ENCODE data around the gene GULP1.
"Not testable (repeated sequence)": the region's sequence is repeated elsewhere in the genome, so short reads cannot be mapped to it uniquely, and the experiment has no call there.

Gene GULP1

GRCh38 chr2:188440849-188441248, 149.2 kb downstream of the GULP1 start:
- DNase-seq: no peak

GRCh38 chr2:188441288-188441947, 149.7 kb downstream of the GULP1 start:
- ATAC-seq: peak; percentile 5

More at GRCh38 chr2:188440849-188441248, 149.2 kb downstream of the GULP1 start:
- Mint-ChIP-seq H3K4me1 (no peaks in the 10 kb centered on the region), H3K27ac (no peak overlapping the region), H3K4me3 (no peak overlapping the region), H3K27me3 (no peaks in the 10 kb centered on the region), H3K9me3 (peaks cover 5 to 6% of the 10 kb centered on the region in 2 donors)
- ATAC-seq: no peak

DNA sequence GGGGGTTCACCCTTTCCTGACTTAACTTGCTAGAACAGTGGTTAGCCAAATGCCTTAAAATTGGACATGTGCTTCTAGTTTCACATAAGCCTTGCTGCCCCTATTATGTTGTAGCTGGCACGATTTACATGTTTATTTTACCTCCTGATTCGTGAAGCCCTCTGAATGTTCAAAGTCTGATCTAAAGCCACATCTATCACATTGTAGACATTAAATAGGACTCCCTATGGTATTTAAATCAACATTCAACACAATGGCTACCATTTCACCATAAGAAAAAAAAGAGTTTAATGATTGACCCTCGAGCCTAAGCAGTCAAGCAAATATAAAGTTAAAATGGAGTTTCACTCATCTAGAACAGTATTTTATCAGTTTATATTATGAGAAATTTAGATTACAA, 151.5 kb downstream of the GULP1 start:
- H3K27me3 Mint-ChIP-seq: no peaks in the 10 kb centered on the region

More at GRCh38 chr2:188441288-188441947, 149.7 kb downstream of the GULP1 start:
- Mint-ChIP-seq H3K27me3 (no peaks in the 10 kb centered on the region), H3K4me3 (no peak overlapping the region), H3K4me1 (no peaks in the 10 kb centered on the region), H3K27ac (no peak overlapping the region), H3K9me3 (peaks cover 5 to 6% of the 10 kb centered on the region in 2 donors)
- DNase-seq: no peak

DNA sequence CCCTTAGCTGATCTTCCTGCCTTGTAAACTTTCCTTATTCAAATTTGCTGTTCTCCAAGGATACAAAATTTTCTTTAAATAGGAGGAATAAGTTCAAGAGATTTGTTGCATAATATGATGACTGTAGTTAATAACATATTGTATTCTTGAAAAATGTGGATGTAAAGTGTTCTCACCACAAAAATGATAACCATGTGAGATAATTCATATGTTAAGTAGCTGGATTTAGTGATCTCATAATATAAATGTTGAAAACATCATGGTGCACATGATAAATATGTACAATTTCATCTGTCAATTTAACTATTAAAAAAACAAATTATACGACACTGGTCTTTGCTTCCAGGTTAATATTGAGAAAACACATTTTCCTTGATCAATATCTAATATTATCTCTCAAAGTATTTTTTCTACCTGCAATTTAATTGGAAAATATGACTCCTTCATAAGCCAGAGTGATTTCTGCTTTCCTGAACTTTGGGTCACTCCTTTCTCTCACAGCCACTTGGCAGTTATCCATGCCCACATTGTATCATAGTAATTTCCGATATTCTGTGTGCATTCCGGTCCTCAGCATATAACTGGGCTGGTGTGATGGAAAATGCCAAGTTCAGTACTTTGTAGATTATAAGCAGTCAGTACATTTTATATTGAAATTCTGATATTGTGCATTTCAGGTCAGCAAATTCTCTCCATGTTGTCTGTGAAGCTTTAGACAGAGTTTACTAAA, 152.6 kb downstream of the GULP1 start:
- H3K9me3 Mint-ChIP-seq: no peaks in the 10 kb centered on the region
- ATAC-seq (no peak), DNase-seq (no peak)
- H3K4me1 Mint-ChIP-seq: no peaks in the 10 kb centered on the region
- H3K27ac Mint-ChIP-seq: no peak overlapping the region
- H3K4me3 Mint-ChIP-seq: no peak overlapping the region
- H3K27me3 Mint-ChIP-seq: no peaks in the 10 kb centered on the region

More for the DNA sequence above, 151.5 kb downstream of the GULP1 start:
- Mint-ChIP-seq H3K4me3 (no peak overlapping the region), H3K27ac (no peak overlapping the region), H3K4me1 (no peaks in the 10 kb centered on the region), H3K9me3 (no peaks in the 10 kb centered on the region)
- DNase-seq (no peak), ATAC-seq (no peak)

DNA sequence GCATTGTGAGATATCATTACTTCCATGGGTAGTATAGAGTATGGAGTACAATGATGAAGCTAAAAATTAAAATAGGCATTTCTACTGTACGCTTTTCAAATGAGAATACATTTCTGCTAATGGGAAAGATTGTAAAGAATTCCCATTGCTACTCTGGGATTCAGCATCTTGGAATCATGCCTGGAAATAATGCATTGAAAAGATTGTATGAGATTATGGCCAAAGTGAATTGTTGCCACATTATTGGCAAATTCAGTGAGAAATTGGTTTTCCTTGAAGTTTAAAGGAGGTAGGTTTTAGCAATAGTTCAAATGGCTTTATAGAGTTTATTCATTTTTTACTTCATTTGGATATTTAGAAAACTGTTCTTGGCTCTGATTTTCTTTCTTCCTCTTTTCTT, 157.9 kb downstream of the GULP1 start:
- no peak for DNase-seq
- Mint-ChIP-seq H3K27me3 (no peaks in the 10 kb centered on the region), H3K4me1 (no peaks in the 10 kb centered on the region), H3K4me3 (no peak overlapping the region), H3K27ac (no peak overlapping the region), H3K9me3 (no peaks in the 10 kb centered on the region)
- ATAC-seq: no peak

DNA sequence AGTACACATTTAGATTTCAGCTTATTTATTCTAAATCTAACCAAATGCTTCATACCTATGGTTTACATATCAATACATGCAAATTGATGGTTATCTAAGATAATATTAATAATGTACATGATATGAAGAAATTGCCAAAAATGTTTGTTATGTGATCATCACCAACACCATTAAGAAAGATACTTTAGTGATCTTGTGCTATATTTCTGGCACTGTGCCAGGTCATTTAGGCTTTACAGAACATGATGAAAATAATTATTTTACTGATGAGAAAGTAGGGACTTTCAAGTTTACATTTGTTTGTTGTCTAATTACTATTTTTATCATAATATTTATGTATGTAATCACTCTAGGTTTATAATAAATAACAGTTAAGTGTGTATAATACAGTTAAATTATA, 158.3 kb downstream of the GULP1 start:
- ATAC-seq: no peak
- Mint-ChIP-seq H3K27me3 (no peaks in the 10 kb centered on the region), H3K9me3 (no peaks in the 10 kb centered on the region), H3K4me3 (no peak overlapping the region), H3K27ac (no peak overlapping the region), H3K4me1 (no peaks in the 10 kb centered on the region)
- no peak for DNase-seq

- Mint-ChIP-seq H3K27ac (no peak overlapping the region), H3K4me1 (no peaks in the 10 kb centered on the region), H3K27me3 (no peaks in the 10 kb centered on the region), H3K9me3 (no peaks in the 10 kb centered on the region), H3K4me3 (no peak overlapping the region)
- DNase-seq (no peak), ATAC-seq (no peak)
These were observed 159.2 kb downstream of the GULP1 start for GRCh38 chr2:188450732-188451483.

DNA sequence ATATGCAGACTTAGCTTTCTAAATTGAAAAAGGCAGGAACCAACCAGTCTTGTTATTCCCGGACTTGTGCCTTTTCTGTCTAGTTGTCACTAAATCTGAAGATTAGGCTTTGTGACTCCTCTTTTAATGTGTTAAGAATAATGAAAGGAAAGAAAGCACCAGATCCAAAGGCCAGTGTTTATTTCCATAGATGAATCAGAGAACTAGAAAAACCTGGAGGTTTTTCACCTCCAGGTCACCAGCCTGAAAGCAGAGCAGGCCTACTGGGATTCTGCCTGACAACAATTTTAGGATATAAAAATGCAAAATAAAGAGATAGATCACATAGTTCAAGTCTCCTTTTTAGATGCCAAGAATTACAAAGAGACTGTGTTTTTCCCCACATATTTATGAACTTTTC, 160.4 kb downstream of the GULP1 start:
- H3K27ac Mint-ChIP-seq: no peak overlapping the region
- no peak for DNase-seq
- H3K4me1 Mint-ChIP-seq: no peaks in the 10 kb centered on the region
- H3K27me3 Mint-ChIP-seq: no peaks in the 10 kb centered on the region
- no peaks in the 10 kb centered on the region for H3K9me3 Mint-ChIP-seq
- no peak overlapping the region for H3K4me3 Mint-ChIP-seq
- ATAC-seq: no peak

- DNase-seq (no peak), ATAC-seq (no peak)
- H3K9me3 Mint-ChIP-seq: no peaks in the 10 kb centered on the region
- no peaks in the 10 kb centered on the region for H3K27me3 Mint-ChIP-seq
- no peak overlapping the region for H3K27ac Mint-ChIP-seq
- no peak overlapping the region for H3K4me3 Mint-ChIP-seq
- H3K4me1 Mint-ChIP-seq: no peaks in the 10 kb centered on the region
These were observed 164.6 kb downstream of the GULP1 start for GRCh38 chr2:188456114-188456909.

GRCh38 chr2:188459061-188459460, 167.4 kb downstream of the GULP1 start:
- no peaks in the 10 kb centered on the region for H3K27me3 Mint-ChIP-seq
- ATAC-seq (no peak), DNase-seq (no peak)
- no peaks in the 10 kb centered on the region for H3K4me1 Mint-ChIP-seq
- no peak overlapping the region for H3K4me3 Mint-ChIP-seq
- no peaks in the 10 kb centered on the region for H3K9me3 Mint-ChIP-seq
- no peak overlapping the region for H3K27ac Mint-ChIP-seq

- not testable (repeated sequence) for DNase-seq, H3K27me3 Mint-ChIP-seq, H3K4me1 Mint-ChIP-seq, ATAC-seq, H3K4me3 Mint-ChIP-seq, H3K9me3 Mint-ChIP-seq
- peak overlapping the region in 1 of 2 donors; percentile 43 for H3K27ac Mint-ChIP-seq
These were observed 174.4 kb downstream of the GULP1 start for GRCh38 chr2:188466078-188466477.

DNA sequence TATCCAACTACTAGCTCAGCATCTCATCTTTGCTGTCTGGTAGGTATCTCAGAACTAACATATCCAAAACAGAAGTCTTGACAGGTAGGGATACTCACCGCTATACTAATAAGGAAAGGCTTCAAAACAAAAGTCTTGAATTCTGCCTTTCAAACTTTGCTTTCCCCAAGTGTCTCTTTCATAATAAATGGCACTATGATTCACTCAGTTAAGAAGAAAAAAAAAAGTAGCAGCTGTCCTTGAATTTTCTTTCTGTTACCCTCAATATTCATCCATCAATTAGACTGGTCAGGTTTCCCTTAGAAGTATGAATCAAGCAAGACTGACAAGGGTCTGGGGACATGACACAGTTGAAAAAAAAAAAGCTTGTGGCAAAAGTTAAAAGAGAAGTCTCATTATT, 175.1 kb downstream of the GULP1 start:
- Mint-ChIP-seq H3K4me1 (no peaks in the 10 kb centered on the region), H3K9me3 (no peaks in the 10 kb centered on the region), H3K27me3 (no peaks in the 10 kb centered on the region), H3K27ac (no peak overlapping the region), H3K4me3 (no peak overlapping the region)
- no peak for ATAC-seq
- DNase-seq: no peak

DNA sequence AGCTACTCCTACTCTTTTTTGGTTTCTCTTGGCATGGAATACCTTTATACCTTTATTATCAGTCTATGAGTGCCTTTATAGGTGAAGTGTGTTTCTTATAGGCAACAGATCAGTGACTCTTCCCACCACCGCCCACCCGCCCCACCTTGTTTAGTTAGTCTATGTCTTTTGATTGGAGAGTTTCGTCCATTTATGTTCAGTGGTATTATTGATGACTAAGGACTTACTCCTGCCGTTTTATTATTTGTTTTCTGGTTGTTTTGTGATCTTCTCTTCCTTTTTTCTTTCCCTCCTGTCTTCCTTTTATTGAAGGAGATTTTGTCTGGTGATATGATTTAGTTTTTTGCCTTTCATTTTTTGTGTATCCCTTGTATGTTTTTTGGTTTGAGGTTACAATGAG, 179.5 kb downstream of the GULP1 start:
- no peak for DNase-seq
- Mint-ChIP-seq H3K4me1 (no peaks in the 10 kb centered on the region), H3K4me3 (no peak overlapping the region), H3K9me3 (no peaks in the 10 kb centered on the region), H3K27me3 (no peaks in the 10 kb centered on the region), H3K27ac (no peak overlapping the region)
- no peak for ATAC-seq

- Mint-ChIP-seq H3K4me3 (no peak overlapping the region), H3K27me3 (no peaks in the 10 kb centered on the region), H3K4me1 (no peaks in the 10 kb centered on the region), H3K27ac (no peak overlapping the region), H3K9me3 (no peaks in the 10 kb centered on the region)
- DNase-seq (no peak), ATAC-seq (peak; percentile 26)
These were observed 181.6 kb downstream of the GULP1 start for GRCh38 chr2:188473306-188473705.

DNA sequence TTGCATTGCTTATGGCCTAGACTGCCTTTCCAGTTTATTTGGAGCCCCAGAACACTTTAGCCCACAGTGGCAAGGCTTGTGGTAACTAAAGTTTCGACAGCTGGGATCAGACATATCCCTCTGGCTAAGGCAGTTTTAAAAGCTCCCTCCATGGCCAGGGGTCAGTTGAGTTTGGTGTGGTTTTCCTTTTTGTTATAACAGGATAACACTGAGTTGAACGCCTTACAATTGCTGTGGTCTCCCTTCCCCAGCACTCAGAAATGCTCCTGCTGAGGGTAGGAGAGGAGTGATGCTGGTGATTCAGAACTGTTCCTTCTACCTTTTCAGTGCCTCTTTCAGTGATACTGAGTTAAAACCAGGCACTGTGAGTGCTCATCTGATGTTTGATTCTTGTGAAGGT, 182.6 kb downstream of the GULP1 start:
- Mint-ChIP-seq H3K4me1 (no peaks in the 10 kb centered on the region), H3K4me3 (no peak overlapping the region), H3K27ac (no peak overlapping the region), H3K27me3 (no peaks in the 10 kb centered on the region), H3K9me3 (no peaks in the 10 kb centered on the region)
- DNase-seq (no peak), ATAC-seq (no peak)
